Limb (tissue), 2 donors: ENCODE measurements around the gene ANO5.
"Not testable (repeated sequence)": the region's sequence is repeated elsewhere in the genome, so short reads cannot be mapped to it uniquely, and the experiment has no call there.

Experiments used
- DNase-seq, 2 donors: peaks; one replicate each; pipeline ENCODE4 v3.0.0-alpha.2; 2016; ENCODE audit errors: extremely low spot score in 2 of 2

Gene ANO5

GRCh38 chr11:22197139-22198005 is 4.5 kb downstream of the ANO5 start:
- no peak for DNase-seq

GRCh38 chr11:22199243-22199642 is 6.4 kb downstream of the ANO5 start:
- DNase-seq, result no peak

- no peak for DNase-seq
Measured at GRCh38 chr11:22203281-22203680, 10.4 kb downstream of the ANO5 start.

GRCh38 chr11:22207162-22207561 is 14.3 kb downstream of the ANO5 start:
- DNase-seq, result no peak

GRCh38 chr11:22208151-22208858 is 15.4 kb downstream of the ANO5 start:
- DNase-seq, result no peak

GRCh38 chr11:22216940-22217339 is 24.1 kb downstream of the ANO5 start:
- no peak for DNase-seq

- DNase-seq, result no peak
Measured at GRCh38 chr11:22221143-22221542, 28.3 kb downstream of the ANO5 start.

GRCh38 chr11:22225190-22225589 is 32.3 kb downstream of the ANO5 start:
- DNase-seq, result no peak

GRCh38 chr11:22234743-22235142 is 41.9 kb downstream of the ANO5 start:
- DNase-seq, result no peak

GRCh38 chr11:22244986-22245592 is 52.2 kb downstream of the ANO5 start:
- peak; percentile 37 to 52 for DNase-seq

GRCh38 chr11:22246992-22247391 is 54.1 kb downstream of the ANO5 start:
- no peak for DNase-seq

- DNase-seq, result no peak
Measured at GRCh38 chr11:22249871-22250270, 57.0 kb downstream of the ANO5 start.

GRCh38 chr11:22256876-22257275 is 64.0 kb downstream of the ANO5 start:
- no peak for DNase-seq

GRCh38 chr11:22263613-22264012 is 70.7 kb downstream of the ANO5 start:
- no peak for DNase-seq

- DNase-seq, result not testable (repeated sequence)
Measured at GRCh38 chr11:22268983-22269624, 76.2 kb downstream of the ANO5 start.

- no peak for DNase-seq
Measured at GRCh38 chr11:22273781-22274180, 80.9 kb downstream of the ANO5 start.

GRCh38 chr11:22275600-22275999 is 82.7 kb downstream of the ANO5 start:
- no peak for DNase-seq

- DNase-seq, result no peak
Measured at GRCh38 chr11:22276535-22276934, 83.7 kb downstream of the ANO5 start.

- DNase-seq, result not testable (repeated sequence)
Measured at GRCh38 chr11:22284991-22285390, 92.1 kb downstream of the ANO5 start.

- DNase-seq, result no peak
Measured at GRCh38 chr11:22302368-22302767, 109.5 kb downstream of the ANO5 start.

- DNase-seq, result peak in 1 of 2 donors; percentile 69
Measured at GRCh38 chr11:22304337-22304961, 111.6 kb downstream of the ANO5 start.
